Stomach (tissue), 4 donors: ENCODE results near the gene TMEM40.
"Not testable (repeated sequence)": the region's sequence is repeated elsewhere in the genome, so short reads cannot be mapped to it uniquely, and the experiment has no call there.

Source experiments
- CTCF ChIP-seq, 7 experiments: fragments of 450-650 bp in 4 of 7; fragments of 200-600 bp in 3 of 7; sonication (generic) in 3 of 7; IDR thresholded peaks; one replicate each; pipeline ENCODE4 v1.5.1; 2016 to 2019; ENCODE audit warnings: antibody characterized with exemption in 7 of 7, control low read depth in 2 of 7, mild to moderate bottlenecking in 1 of 7
- EP300 ChIP-seq: sonication (generic); formaldehyde crosslinking; IDR thresholded peaks from one replicate; pipeline ENCODE4 v1.6.1; 2017; ENCODE audit warnings: antibody characterized with exemption
- POLR2A ChIP-seq, 4 donors: fragments of 450-650 bp; IDR thresholded peaks; one replicate each; pipeline ENCODE4 v1.6.1; 2016; ENCODE audit warnings: antibody characterized with exemption in 4 of 4, control low read depth in 2 of 4, mild to moderate bottlenecking in 1 of 4, moderate library complexity in 1 of 4
- POLR2AphosphoS5 ChIP-seq, 3 donors: sonication (generic); formaldehyde crosslinking; IDR thresholded peaks; one replicate each; pipeline ENCODE4 v1.6.1; 2016; ENCODE audit warnings: antibody characterized with exemption in 3 of 3

- not testable (repeated sequence) for TF ChIP-seq CTCF (IDR thresholded peaks at IDR 0.05); POLR2A (IDR thresholded peaks at IDR 0.05); EP300; POLR2AphosphoS5 (IDR thresholded peaks at IDR 0.05)
Observed at GRCh38 chr3:12701601-12702000, 57.5 kb downstream of the TMEM40 start.
